HCT116 (cell line): Measurements from ENCODE around the gene OTULIN. TPM values are rescaled to one million over a fixed set of nuclear protein-coding genes. Genes with fewer than 3 reads are reported as not detected.
A peak's percentile ranks its signal among the peaks of the same experiment; 100 is the strongest.

Experiments
- ATAC-seq: fragments of 200-7000 bp; cut with Tn5 transposase; 2 replicates; pipeline ENCODE4 v1.9.1; 2020; ENCODE audit warnings: mild to moderate bottlenecking, moderate library complexity
- BruUV-seq: library from RNA; stranded (reverse); fragments of 400-500 nt; replicated peaks from 2 replicates; lab custom pipeline; 2021; lab: Mats Ljungman, UMichigan
- CTCF ChIA-PET: fragments of 300-600 bp; sonication (Branson Sonifier 250); formaldehyde crosslinking; loops from one replicate; lab custom pipeline; 2021; ENCODE audit warnings: antibody characterized with exemption; lab: Charles Lee
- POLR2A ChIA-PET: fragments of 300-600, 350-600 bp; sonication (Branson Sonifier 250); formaldehyde crosslinking; loops from one replicate; lab custom pipeline; 2021; ENCODE audit warnings: antibody characterized with exemption; lab: Charles Lee
- RAD21 ChIA-PET, 2 experiments: fragments of 300-600 bp; sonication (Branson Sonifier 250); formaldehyde crosslinking; loops; one replicate each; lab custom pipeline; 2023; ENCODE audit warnings: low total read pairs in 2 of 2; ENCODE audit not compliant: uncharacterized antibody in 2 of 2, unreplicated experiment in 2 of 2, low non-redundant PET in 1 of 2; lab: Charles Lee
- DNase-seq: peaks from one replicate; pipeline ENCODE4 v3.0.0-alpha.2; 2010; ENCODE audit warnings: low read depth, low spot score
- H2AFZ ChIP-seq: fragments of 200-600 bp; shearing (Covaris generic), sonication (generic); 2 replicates; pipeline ENCODE4 v1.6.1; 2017; ENCODE audit warnings: low read depth, mixed run types, mixed read lengths, antibody characterized with exemption, low read length; ENCODE audit not compliant: poor library complexity, severe bottlenecking
- H3K27ac ChIP-seq: 2 replicates; pipeline ENCODE4 v1.5.1; 2012; ENCODE audit warnings: low read depth, low read length
- H3K27me3 ChIP-seq: fragments of 200-600 bp; sonication (generic); 2 replicates; pipeline ENCODE4 v1.6.1; 2016; ENCODE audit warnings: mixed run types, low read length, mixed read lengths; ENCODE audit not compliant: insufficient read depth
- H3K36me3 ChIP-seq, 2 experiments: fragments of 200-500 bp in 1 of 2; fragments of 200-600 bp in 1 of 2; sonication (Bioruptor generic) in 1 of 2; sonication (generic) in 1 of 2; 2 replicates each; pipeline versions ENCODE4 v1.5.1 to v1.6.1; 2014 to 2016; ENCODE audit warnings: low read length in 2 of 2, inconsistent platforms in 1 of 2, mixed read lengths in 1 of 2, mixed run types in 1 of 2; ENCODE audit not compliant: insufficient read depth in 2 of 2, control insufficient read depth in 1 of 2
- H3K4me1 ChIP-seq, 2 experiments: fragments of 200-600 bp in 1 of 2; sonication (generic) in 1 of 2; 2 replicates each; pipeline versions ENCODE4 v1.5.1 to v1.6.1; 2012 to 2017; ENCODE audit warnings: low read length in 2 of 2, inconsistent platforms in 1 of 2, mild to moderate bottlenecking in 1 of 2, mixed read lengths in 1 of 2, mixed run types in 1 of 2, moderate library complexity in 1 of 2; ENCODE audit not compliant: insufficient read depth in 2 of 2, control insufficient read depth in 1 of 2
- H3K4me2 ChIP-seq: fragments of 200-600 bp; sonication (generic); 2 replicates; pipeline ENCODE4 v1.6.1; 2017; ENCODE audit warnings: mixed run types, low read length, mixed read lengths
- H3K4me3 ChIP-seq, 2 experiments: fragments of 200-600 bp in 1 of 2; sonication (generic) in 1 of 2; replicated peaks in 1 of 2; 2 replicates each; pipeline ENCODE4 v1.5.1; 2011 to 2016; ENCODE audit warnings: low read length in 2 of 2, control low read depth in 1 of 2, low read depth in 1 of 2, mild to moderate bottlenecking in 1 of 2, mixed read lengths in 1 of 2, mixed run types in 1 of 2
- H3K79me2 ChIP-seq: fragments of 200-600 bp; sonication (generic); 2 replicates; pipeline ENCODE4 v1.6.1; 2017; ENCODE audit warnings: mild to moderate bottlenecking, mixed run types, low read length, moderate library complexity, mixed read lengths; ENCODE audit not compliant: insufficient read depth
- H3K9ac ChIP-seq: fragments of 200-600 bp; sonication (generic); 2 replicates; pipeline ENCODE4 v1.6.1; 2016; ENCODE audit warnings: low read length, mixed read lengths
- H3K9me2 ChIP-seq: fragments of 200-600 bp; sonication (generic), shearing (Covaris generic); 2 replicates; pipeline ENCODE4 v1.6.1; 2017; ENCODE audit warnings: mixed run types, mild to moderate bottlenecking, moderate library complexity; ENCODE audit not compliant: insufficient read depth
- H3K9me3 ChIP-seq, 2 experiments: fragments of 200-500 bp in 1 of 2; fragments of 200-600 bp in 1 of 2; sonication (Bioruptor generic) in 1 of 2; sonication (generic) in 1 of 2; 2 replicates each; pipeline ENCODE4 v1.6.1; 2014 to 2017; ENCODE audit warnings: low read length in 2 of 2, mixed read lengths in 2 of 2, inconsistent platforms in 1 of 2, low read depth in 1 of 2, mild to moderate bottlenecking in 1 of 2, mixed run types in 1 of 2, moderate library complexity in 1 of 2; ENCODE audit not compliant: control insufficient read depth in 1 of 2, insufficient read depth in 1 of 2
- H4K20me1 ChIP-seq: fragments of 200-600 bp; sonication (generic), shearing (Covaris generic); 2 replicates; pipeline ENCODE4 v1.6.1; 2017; ENCODE audit warnings: mixed run types, mild to moderate bottlenecking, moderate library complexity; ENCODE audit not compliant: insufficient read depth
- EZH2 ChIP-seq: fragments of 200-600 bp; sonication (generic); IDR thresholded peaks from 2 replicates; pipeline ENCODE4 v1.6.1; 2017; ENCODE audit warnings: antibody characterized with exemption, mixed run types
- EZH2phosphoT487 ChIP-seq: fragments of 200-600 bp; IDR thresholded peaks from 2 replicates; pipeline ENCODE4 v1.6.1; 2018; ENCODE audit warnings: antibody characterized with exemption, borderline replicate concordance
- intact Hi-C: fragments of 100-400 bp; cut with micrococcal nuclease; formaldehyde crosslinking; loops from 2 replicates; pipeline ENCODE4 v1.10.0; 2022
- total RNA-seq: library from RNA; stranded (reverse); gene quantifications from one replicate; pipeline ENCODE4 v1.2.1, GENCODE V29; 2021; ENCODE audit not compliant: unreplicated experiment
- TF ChIP-seq, protein P1 (sequence below): IDR thresholded peaks from 2 replicates; pipeline ENCODE4 v1.6.1; 2012; ENCODE audit warnings: low read depth

The OTULIN gene
- total RNA-seq, 1 experiment from 2014 or later, result 25.7 TPM

GRCh38 chr5:14662721-14663260, 1.7 kb upstream of the OTULIN start:
- ChIA-PET POLR2A (no interaction called here), RAD21 (no interaction called here), CTCF (no interaction called here)
- Histone ChIP-seq H3K27ac (no peak overlapping the region), H3K36me3 (no peaks in the 10 kb centered on the region; a peak in 1 of 4 replicates), H3K9me2 (no peaks in the 10 kb centered on the region), H3K4me2 (peak overlapping the region; percentile 85; the same call in 1 of the 2 replicates), H3K27me3 (no peaks in the 10 kb centered on the region), H4K20me1 (no peaks in the 10 kb centered on the region), H3K4me1 (peaks cover 12 to 25% of the 10 kb centered on the region in 2 experiments; a peak in 3 of 4 replicates), H3K9ac (no peak overlapping the region), H3K9me3 (no peaks in the 10 kb centered on the region), H3K79me2 (peaks cover 30% of the 10 kb centered on the region), H3K4me3 (no peak overlapping the region), H2AFZ (no peak overlapping the region)
- intact Hi-C loops, result no loop called here
- TF ChIP-seq EZH2phosphoT487, result no peak
- BruUV-seq, result no TSS peak
- ATAC-seq (no peak), DNase-seq (no peak)

GRCh38 chr5:14663734-14664269, 716 bp upstream of the OTULIN start:
- no peaks in the 10 kb centered on the region; a peak in 1 of 4 replicates for H3K36me3 ChIP-seq
- H4K20me1 ChIP-seq, result no peaks in the 10 kb centered on the region
- peaks cover 40% of the 10 kb centered on the region for H3K79me2 ChIP-seq
- BruUV-seq, result TSS peak; percentile 81
- peak overlapping the region; percentile 65 for H3K9ac ChIP-seq
- intact Hi-C loops, result no loop called here
- ATAC-seq, result peak; percentile 20
- POLR2A ChIA-PET, result no interaction called here
- no peak for DNase-seq
- RAD21 ChIA-PET, result no interaction called here
- no peaks in the 10 kb centered on the region for H3K9me2 ChIP-seq
- peak overlapping the region; percentile 71 for H3K27ac ChIP-seq
- no peaks in the 10 kb centered on the region for H3K9me3 ChIP-seq
- H3K4me3 ChIP-seq, result peak overlapping the region; percentile 57 to 80
- H3K4me2 ChIP-seq, result peak overlapping the region; percentile 85
- no peak overlapping the region for H2AFZ ChIP-seq
- TF ChIP-seq, protein P1, sequence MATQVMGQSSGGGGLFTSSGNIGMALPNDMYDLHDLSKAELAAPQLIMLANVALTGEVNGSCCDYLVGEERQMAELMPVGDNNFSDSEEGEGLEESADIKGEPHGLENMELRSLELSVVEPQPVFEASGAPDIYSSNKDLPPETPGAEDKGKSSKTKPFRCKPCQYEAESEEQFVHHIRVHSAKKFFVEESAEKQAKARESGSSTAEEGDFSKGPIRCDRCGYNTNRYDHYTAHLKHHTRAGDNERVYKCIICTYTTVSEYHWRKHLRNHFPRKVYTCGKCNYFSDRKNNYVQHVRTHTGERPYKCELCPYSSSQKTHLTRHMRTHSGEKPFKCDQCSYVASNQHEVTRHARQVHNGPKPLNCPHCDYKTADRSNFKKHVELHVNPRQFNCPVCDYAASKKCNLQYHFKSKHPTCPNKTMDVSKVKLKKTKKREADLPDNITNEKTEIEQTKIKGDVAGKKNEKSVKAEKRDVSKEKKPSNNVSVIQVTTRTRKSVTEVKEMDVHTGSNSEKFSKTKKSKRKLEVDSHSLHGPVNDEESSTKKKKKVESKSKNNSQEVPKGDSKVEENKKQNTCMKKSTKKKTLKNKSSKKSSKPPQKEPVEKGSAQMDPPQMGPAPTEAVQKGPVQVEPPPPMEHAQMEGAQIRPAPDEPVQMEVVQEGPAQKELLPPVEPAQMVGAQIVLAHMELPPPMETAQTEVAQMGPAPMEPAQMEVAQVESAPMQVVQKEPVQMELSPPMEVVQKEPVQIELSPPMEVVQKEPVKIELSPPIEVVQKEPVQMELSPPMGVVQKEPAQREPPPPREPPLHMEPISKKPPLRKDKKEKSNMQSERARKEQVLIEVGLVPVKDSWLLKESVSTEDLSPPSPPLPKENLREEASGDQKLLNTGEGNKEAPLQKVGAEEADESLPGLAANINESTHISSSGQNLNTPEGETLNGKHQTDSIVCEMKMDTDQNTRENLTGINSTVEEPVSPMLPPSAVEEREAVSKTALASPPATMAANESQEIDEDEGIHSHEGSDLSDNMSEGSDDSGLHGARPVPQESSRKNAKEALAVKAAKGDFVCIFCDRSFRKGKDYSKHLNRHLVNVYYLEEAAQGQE, result no peak
- no peak for TF ChIP-seq EZH2
- peaks cover 12 to 25% of the 10 kb centered on the region in 2 experiments; a peak in 3 of 4 replicates for H3K4me1 ChIP-seq
- H3K27me3 ChIP-seq, result no peaks in the 10 kb centered on the region
- CTCF ChIA-PET, result interaction anchor here (1.1 kb wide), 1 partner anchor 15 kb away, joined by 4 read pairs; no protein-coding TSS in a partner anchor
